NOMO-1 (cell line): Measurements from ENCODE around the gene USP11.
A peak's percentile ranks its signal among the peaks of the same experiment; 100 is the strongest.
"Not testable (repeated sequence)": the region's sequence is repeated elsewhere in the genome, so short reads cannot be mapped to it uniquely, and the experiment has no call there.

Source experiments
- DNase-seq, 2 experiments: peaks; one replicate each; lab custom pipeline; 2025; ENCODE audit not compliant: unreplicated experiment in 2 of 2; lab: John Stamatoyannopoulos, UW

USP11 gene

GRCh38 chrX:47242321-47242720 lies 9.5 kb downstream of the USP11 start:
- no peak for DNase-seq

GRCh38 chrX:47243351-47243750 lies 10.5 kb downstream of the USP11 start:
- no peak for DNase-seq

- DNase-seq, result no peak
Measured at GRCh38 chrX:47244676-47245075, 11.9 kb downstream of the USP11 start.

GRCh38 chrX:47245156-47245555 lies 12.3 kb downstream of the USP11 start:
- no peak for DNase-seq

GRCh38 chrX:47247206-47247998 lies 14.6 kb downstream of the USP11 start:
- no peak for DNase-seq

GRCh38 chrX:47247999-47248320 lies 15.2 kb downstream of the USP11 start:
- DNase-seq, result no peak

GRCh38 chrX:47248576-47248975 lies 15.8 kb downstream of the USP11 start:
- DNase-seq, result no peak

- DNase-seq, result no peak
Measured at GRCh38 chrX:47250017-47250347, 17.2 kb downstream of the USP11 start.

- not testable (repeated sequence) for DNase-seq
Measured at GRCh38 chrX:47257620-47258019, 24.8 kb downstream of the USP11 start.

- DNase-seq, result peak in 1 of 2 experiments; percentile 2
Measured at GRCh38 chrX:47264483-47265173, 31.8 kb downstream of the USP11 start.

- no peak for DNase-seq
Measured at GRCh38 chrX:47266643-47267042, 33.8 kb downstream of the USP11 start.

GRCh38 chrX:47272013-47272408 lies 39.2 kb downstream of the USP11 start:
- DNase-seq, result no peak

- DNase-seq, result no peak
Measured at GRCh38 chrX:47273011-47273730, 40.4 kb downstream of the USP11 start.

GRCh38 chrX:47278691-47279090 lies 45.9 kb downstream of the USP11 start:
- DNase-seq, result no peak

- DNase-seq, result no peak
Measured at GRCh38 chrX:47283015-47283771, 50.4 kb downstream of the USP11 start.

GRCh38 chrX:47284616-47285015 lies 51.8 kb downstream of the USP11 start:
- not testable (repeated sequence) for DNase-seq

GRCh38 chrX:47285836-47286320 lies 53.1 kb downstream of the USP11 start:
- no peak for DNase-seq

- no peak for DNase-seq
Measured at GRCh38 chrX:47293106-47293505, 60.3 kb downstream of the USP11 start.

- DNase-seq, result no peak
Measured at GRCh38 chrX:47296766-47297365, 64.1 kb downstream of the USP11 start.

- no peak for DNase-seq
Measured at GRCh38 chrX:47297874-47298273, 65.1 kb downstream of the USP11 start.
